NCI-H128 (cell line): ENCODE results near the gene SMPDL3A.

Experiments
- DNase-seq: peaks from one replicate; lab custom pipeline; 2025; ENCODE audit not compliant: unreplicated experiment; lab: John Stamatoyannopoulos, UW

SMPDL3A gene

GRCh38 chr6:122803171-122803661 is 14.2 kb downstream of the SMPDL3A start:
- no peak for DNase-seq

- DNase-seq, result no peak
Observed at GRCh38 chr6:122804962-122805485, 16.0 kb downstream of the SMPDL3A start.

GRCh38 chr6:122806291-122806690 is 17.2 kb downstream of the SMPDL3A start:
- DNase-seq, result no peak

GRCh38 chr6:122808121-122808885 is 19.2 kb downstream of the SMPDL3A start:
- no peak for DNase-seq

GRCh38 chr6:122809001-122809400 is 19.9 kb downstream of the SMPDL3A start:
- DNase-seq, result no peak

GRCh38 chr6:122809691-122810090 is 20.6 kb downstream of the SMPDL3A start:
- no peak for DNase-seq

GRCh38 chr6:122810189-122810588 is 21.1 kb downstream of the SMPDL3A start:
- no peak for DNase-seq

GRCh38 chr6:122817358-122817757 is 28.3 kb downstream of the SMPDL3A start:
- DNase-seq, result no peak

GRCh38 chr6:122817766-122818165 is 28.7 kb downstream of the SMPDL3A start:
- DNase-seq, result no peak

GRCh38 chr6:122818866-122819265 is 29.8 kb downstream of the SMPDL3A start:
- DNase-seq, result peak; percentile 36

GRCh38 chr6:122821095-122821494 is 32.0 kb downstream of the SMPDL3A start:
- DNase-seq, result no peak

- no peak for DNase-seq
Observed at GRCh38 chr6:122825163-122825562, 36.1 kb downstream of the SMPDL3A start.

- DNase-seq, result no peak
Observed at GRCh38 chr6:122829456-122829855, 40.4 kb downstream of the SMPDL3A start.

GRCh38 chr6:122831511-122831910 is 42.5 kb downstream of the SMPDL3A start:
- no peak for DNase-seq

- no peak for DNase-seq
Observed at GRCh38 chr6:122832459-122832858, 43.4 kb downstream of the SMPDL3A start.

- DNase-seq, result no peak
Observed at GRCh38 chr6:122833021-122833491, 44.0 kb downstream of the SMPDL3A start.

GRCh38 chr6:122838060-122838780 is 49.2 kb downstream of the SMPDL3A start:
- DNase-seq, result no peak

GRCh38 chr6:122839472-122839871 is 50.4 kb downstream of the SMPDL3A start:
- DNase-seq, result peak; percentile 32

GRCh38 chr6:122839906-122840305 is 50.8 kb downstream of the SMPDL3A start:
- no peak for DNase-seq

GRCh38 chr6:122845464-122845863 is 56.4 kb downstream of the SMPDL3A start:
- DNase-seq, result no peak

GRCh38 chr6:122845916-122846612 is 57.0 kb downstream of the SMPDL3A start:
- DNase-seq, result no peak
